IMR-90 (cell line): ENCODE measurements around the gene FAM78A. TPM values are rescaled to one million over a fixed set of nuclear protein-coding genes. Genes with fewer than 3 reads are reported as not detected.

ENCODE experiments used
- ATAC-seq: fragments of 200-7000 bp; cut with Tn5 transposase; 2 replicates; pipeline ENCODE4 v1.9.1; 2020; ENCODE audit warnings: low read depth, mild to moderate bottlenecking, moderate library complexity
- BruUV-seq: library from RNA; stranded (reverse); fragments of 400-500 nt; replicated peaks from 2 replicates; lab custom pipeline; 2021; lab: Mats Ljungman, UMichigan
- CTCF ChIA-PET: fragments of 300-600 bp; formaldehyde crosslinking; extraction: SDS; loops from one replicate; lab custom pipeline; 2021; ENCODE audit warnings: antibody characterized with exemption; lab: Yijun Ruan, JAX
- POLR2A ChIA-PET: fragments of 300-600 bp; sonication (Branson Sonifier 250); formaldehyde crosslinking; loops from one replicate; lab custom pipeline; 2022; ENCODE audit warnings: antibody characterized with exemption; ENCODE audit not compliant: unreplicated experiment; lab: Charles Lee
- DNase-seq: peaks from one replicate; pipeline ENCODE4 v3.0.0; 2013
- H2AFZ ChIP-seq: replicated peaks from 2 replicates; pipeline ENCODE3; 2013; ENCODE audit warnings: low read length, mild to moderate bottlenecking; ENCODE audit not compliant: poor library complexity
- H2AK5ac ChIP-seq: 2 replicates; pipeline ENCODE4 v1.6.1; 2013; ENCODE audit warnings: low read depth, low read length, inconsistent platforms
- H2AK9ac ChIP-seq: replicated peaks from 2 replicates; pipeline ENCODE3; 2013; ENCODE audit warnings: mild to moderate bottlenecking, low read depth, low read length, moderate library complexity; ENCODE audit not compliant: poor library complexity
- H2BK120ac ChIP-seq: 2 replicates; pipeline ENCODE4 v1.6.1; 2013; ENCODE audit warnings: low read depth, low read length, inconsistent platforms
- H2BK15ac ChIP-seq: 3 replicates; pipeline ENCODE4 v1.6.1; 2013; ENCODE audit warnings: low read depth, low read length, inconsistent platforms
- H2BK20ac ChIP-seq: 2 replicates; pipeline ENCODE4 v1.6.1; 2013; ENCODE audit warnings: low read depth, mild to moderate bottlenecking, inconsistent platforms, low read length, moderate library complexity
- H2BK5ac ChIP-seq: 2 replicates; pipeline ENCODE4 v1.6.1; 2013; ENCODE audit warnings: mild to moderate bottlenecking, low read depth, low read length, inconsistent platforms; ENCODE audit not compliant: poor library complexity, severe bottlenecking
- H3K14ac ChIP-seq: replicated peaks from 2 replicates; pipeline ENCODE4 v1.6.1; 2013; ENCODE audit warnings: low read depth, low read length, inconsistent platforms
- H3K18ac ChIP-seq: 2 replicates; pipeline ENCODE4 v1.6.1; 2013; ENCODE audit warnings: low read depth, low read length, control low read depth
- H3K23ac ChIP-seq: 2 replicates; pipeline ENCODE4 v1.6.1; 2013; ENCODE audit warnings: low read depth, low read length, inconsistent platforms
- H3K27ac ChIP-seq: 2 replicates; pipeline ENCODE4 v1.5.1; 2013; ENCODE audit warnings: mild to moderate bottlenecking, control low read depth, low read length; ENCODE audit not compliant: insufficient read depth
- H3K27me3 ChIP-seq: 2 replicates; pipeline ENCODE4 v1.6.1; 2013; ENCODE audit warnings: low read length; ENCODE audit not compliant: control insufficient read depth, insufficient read depth
- H3K36me3 ChIP-seq: 2 replicates; pipeline ENCODE4 v1.6.1; 2013; ENCODE audit warnings: low read length, mixed read lengths; ENCODE audit not compliant: control insufficient read depth, insufficient read depth
- H3K4ac ChIP-seq: 2 replicates; pipeline ENCODE4 v1.6.1; 2013; ENCODE audit warnings: low read depth, low read length, inconsistent platforms
- H3K4me1 ChIP-seq: 2 replicates; pipeline ENCODE4 v1.6.1; 2013; ENCODE audit warnings: low read length, mixed read lengths; ENCODE audit not compliant: control insufficient read depth, insufficient read depth
- H3K4me2 ChIP-seq: 2 replicates; pipeline ENCODE4 v1.6.1; 2013; ENCODE audit warnings: low read depth, mild to moderate bottlenecking, control low read depth, low read length, moderate library complexity
- H3K4me3 ChIP-seq: 2 replicates; pipeline ENCODE4 v1.5.1; 2013; ENCODE audit warnings: low read depth, mild to moderate bottlenecking, control low read depth, low read length, moderate library complexity; ENCODE audit not compliant: insufficient read depth
- H3K56ac ChIP-seq: 2 replicates; pipeline ENCODE4 v1.6.1; 2013; ENCODE audit warnings: low read length, inconsistent platforms; ENCODE audit not compliant: insufficient read depth; ENCODE audit errors: extremely low read depth
- H3K79me1 ChIP-seq, 2 experiments: 2 replicates each; pipeline ENCODE4 v1.6.1; 2013; ENCODE audit warnings: low read length in 2 of 2, inconsistent platforms in 1 of 2, low read depth in 1 of 2
- H3K9ac ChIP-seq: 2 replicates; pipeline ENCODE4 v1.6.1; 2013; ENCODE audit warnings: low read depth, low read length, control low read depth
- H3K9me1 ChIP-seq: 2 replicates; pipeline ENCODE4 v1.6.1; 2013; ENCODE audit warnings: low read length, inconsistent platforms; ENCODE audit not compliant: insufficient read depth
- H3K9me3 ChIP-seq: 2 replicates; pipeline ENCODE4 v1.6.1; 2013; ENCODE audit warnings: low read length; ENCODE audit not compliant: control insufficient read depth, insufficient read depth
- H4K20me1 ChIP-seq: 2 replicates; pipeline ENCODE4 v1.6.1; 2013; ENCODE audit warnings: low read length, inconsistent platforms; ENCODE audit not compliant: insufficient read depth
- H4K5ac ChIP-seq: 2 replicates; pipeline ENCODE4 v1.6.1; 2013; ENCODE audit warnings: mild to moderate bottlenecking, low read depth, low read length, control low read depth
- H4K8ac ChIP-seq, 2 experiments: 2 replicates each; pipeline ENCODE4 v1.6.1; 2013; ENCODE audit warnings: low read depth in 2 of 2, low read length in 2 of 2, control low read depth in 1 of 2, inconsistent platforms in 1 of 2
- H4K91ac ChIP-seq: 2 replicates; pipeline ENCODE4 v1.6.1; 2013; ENCODE audit warnings: low read depth, low read length, inconsistent platforms; ENCODE audit not compliant: insufficient read depth
- BHLHE40 ChIP-seq: fragments of 150-350 bp; IDR thresholded peaks from 2 replicates; pipeline ENCODE4 v1.6.1; 2016; ENCODE audit warnings: mild to moderate bottlenecking, low read depth, low read length
- CEBPB ChIP-seq: IDR thresholded peaks from 2 replicates; pipeline ENCODE4 v1.6.1; 2012; ENCODE audit warnings: low read depth, low read length, improper control_type of control experiment
- CHD1 ChIP-seq: IDR thresholded peaks from 2 replicates; pipeline ENCODE4 v1.6.1; 2012; ENCODE audit warnings: low read depth, low read length, improper control_type of control experiment
- FOS ChIP-seq: fragments of 150-350 bp; IDR thresholded peaks from 2 replicates; pipeline ENCODE4 v1.6.1; 2016; ENCODE audit warnings: low read depth, low read length
- MAFK ChIP-seq: IDR thresholded peaks from 2 replicates; pipeline ENCODE4 v1.6.1; 2012; ENCODE audit warnings: low read depth, low read length, improper control_type of control experiment
- MXI1 ChIP-seq: IDR thresholded peaks from 2 replicates; pipeline ENCODE4 v1.6.1; 2012; ENCODE audit warnings: low read depth, mild to moderate bottlenecking, low read length, moderate library complexity, borderline replicate concordance
- NFE2L2 ChIP-seq: fragments of 150-350 bp; IDR thresholded peaks from 2 replicates; pipeline ENCODE4 v1.6.1; 2016; ENCODE audit warnings: low read depth, mild to moderate bottlenecking, low read length
- POLR2A ChIP-seq: IDR thresholded peaks from 2 replicates; pipeline ENCODE4 v1.6.1; 2012; ENCODE audit warnings: mild to moderate bottlenecking, low read depth, low read length
- RCOR1 ChIP-seq: IDR thresholded peaks from 2 replicates; pipeline ENCODE4 v1.6.1; 2012; ENCODE audit warnings: mild to moderate bottlenecking, low read length, improper control_type of control experiment; ENCODE audit not compliant: insufficient replicate concordance
- WGBS, 2 experiments: methylation state at CpG; one replicate each; pipeline versions ENCODE4 v1.1.5 to v1.1.7; 2013; ENCODE audit warnings: missing lambda C conversion rate in 2 of 2; ENCODE audit not compliant: insufficient read length in 1 of 2; ENCODE audit errors: extremely low coverage in 2 of 2; 5-methylcytosine and 5-hydroxymethylcytosine counted together
- dilution Hi-C: fragments of 300-500 bp; cut with HindIII; formaldehyde crosslinking; loops from one replicate; pipeline ENCODE4 v1.14.3; 2018; ENCODE audit warnings: low sequenced_read_pairs; ENCODE audit not compliant: unreplicated experiment
- in situ Hi-C: fragments of 300-500 bp; cut with MboI; formaldehyde crosslinking; loops from 3 replicates; pipeline ENCODE4 v1.14.3; 2019; ENCODE audit warnings: low sequenced_read_pairs, inconsistent platforms, mixed read lengths
- intact Hi-C: fragments of 100-400 bp; cut with micrococcal nuclease; formaldehyde crosslinking; loops from 2 replicates; pipeline ENCODE4 v1.10.0; 2022
- polyA plus RNA-seq, 3 experiments: library from polyadenylated mRNA; depleted of rRNA; stranded (reverse); fragments of >200 nt; gene quantifications; 2 replicates each; pipeline ENCODE4 v1.2.3, GENCODE V29; 2012; ENCODE audit warnings: low replicate concordance in 1 of 3
- total RNA-seq: library from RNA; depleted of rRNA; stranded (reverse); fragments of >200 nt; gene quantifications from 2 replicates; pipeline ENCODE4 v1.2.3, GENCODE V29; 2012
- TF ChIP-seq, protein P1 (sequence below): conservative IDR thresholded peaks from 2 replicates; pipeline ENCODE4 v1.5.1; 2012; ENCODE audit warnings: mild to moderate bottlenecking, low read depth, low read length, improper control_type of control experiment
- TF ChIP-seq, protein P2 (sequence below): fragments of 150-350 bp; IDR thresholded peaks from 2 replicates; pipeline ENCODE4 v1.6.1; 2017; ENCODE audit warnings: mild to moderate bottlenecking, antibody characterized with exemption, low read length, low read depth

FAM78A gene
- total and polyA plus RNA-seq, 2 of the 4 experiments (the other 2 are of a cell fraction) = 0.18 to 0.27 TPM

DNA sequence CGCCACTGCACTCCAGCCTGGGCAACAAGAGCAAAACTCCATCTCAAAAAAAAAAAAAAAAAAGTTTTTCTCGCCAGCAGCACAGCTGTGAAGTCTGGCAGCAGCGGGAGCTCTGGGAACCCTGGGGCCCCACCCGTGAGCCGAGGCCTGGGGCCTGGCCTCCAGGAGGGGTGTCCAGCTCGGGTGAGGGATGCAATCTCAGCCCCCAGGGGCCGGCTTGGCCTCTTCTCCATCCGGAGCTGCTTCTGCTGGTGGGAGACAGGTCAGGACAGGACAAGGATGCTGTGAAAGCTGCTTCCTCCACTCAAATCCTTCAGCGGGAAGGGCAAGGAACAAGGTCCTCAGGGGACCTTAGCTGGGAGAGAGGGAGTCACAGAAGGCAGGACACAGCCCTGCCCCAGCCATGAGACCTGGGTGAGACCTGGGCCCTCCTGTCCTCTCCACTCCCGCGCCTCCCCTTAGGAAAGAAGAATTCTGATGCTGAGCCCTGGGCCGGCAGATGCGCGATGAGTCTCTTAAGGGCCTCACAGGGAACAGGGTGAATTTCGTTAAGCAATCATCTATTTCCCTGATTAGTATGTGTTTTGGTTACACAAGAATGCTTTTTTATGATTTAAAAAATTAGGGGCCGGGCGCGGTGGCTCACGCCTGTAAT, 43.8 kb upstream of the FAM78A start:
- ATAC-seq (no peak), DNase-seq (no peak)
- H3K9me1 ChIP-seq = no peaks in the 10 kb centered on the region
- no peak overlapping the region for H2BK120ac ChIP-seq
- H4K8ac ChIP-seq = no peak overlapping the region
- BruUV-seq = no TSS peak
- WGBS, 2 experiments = no CpG with 5 or more reads among the region's 19 CpGs
- H3K4me3 ChIP-seq = no peak overlapping the region
- ChIA-PET POLR2A (no interaction called here), CTCF (no interaction called here)
- H2AFZ ChIP-seq = no peak overlapping the region
- no peak overlapping the region for H3K14ac ChIP-seq
- no peaks in the 10 kb centered on the region; the same call in 1 of the 2 replicates for H3K4me1 ChIP-seq
- no peak overlapping the region for H2AK9ac ChIP-seq
- no peak overlapping the region for H2BK5ac ChIP-seq
- H3K23ac ChIP-seq = no peak overlapping the region
- dilution Hi-C loops (no loop called here), in situ Hi-C loops (no loop called here), intact Hi-C loops (no loop called here)
- no peak overlapping the region for H3K9ac ChIP-seq
- H3K36me3 ChIP-seq = no peaks in the 10 kb centered on the region
- no peak overlapping the region for H3K56ac ChIP-seq
- no peaks in the 10 kb centered on the region; the same call in 1 of the 2 replicates for H3K9me3 ChIP-seq
- no peaks in the 10 kb centered on the region for H4K20me1 ChIP-seq
- H3K4ac ChIP-seq = no peak overlapping the region
- no peak overlapping the region for H4K5ac ChIP-seq
- TF ChIP-seq, protein P1, sequence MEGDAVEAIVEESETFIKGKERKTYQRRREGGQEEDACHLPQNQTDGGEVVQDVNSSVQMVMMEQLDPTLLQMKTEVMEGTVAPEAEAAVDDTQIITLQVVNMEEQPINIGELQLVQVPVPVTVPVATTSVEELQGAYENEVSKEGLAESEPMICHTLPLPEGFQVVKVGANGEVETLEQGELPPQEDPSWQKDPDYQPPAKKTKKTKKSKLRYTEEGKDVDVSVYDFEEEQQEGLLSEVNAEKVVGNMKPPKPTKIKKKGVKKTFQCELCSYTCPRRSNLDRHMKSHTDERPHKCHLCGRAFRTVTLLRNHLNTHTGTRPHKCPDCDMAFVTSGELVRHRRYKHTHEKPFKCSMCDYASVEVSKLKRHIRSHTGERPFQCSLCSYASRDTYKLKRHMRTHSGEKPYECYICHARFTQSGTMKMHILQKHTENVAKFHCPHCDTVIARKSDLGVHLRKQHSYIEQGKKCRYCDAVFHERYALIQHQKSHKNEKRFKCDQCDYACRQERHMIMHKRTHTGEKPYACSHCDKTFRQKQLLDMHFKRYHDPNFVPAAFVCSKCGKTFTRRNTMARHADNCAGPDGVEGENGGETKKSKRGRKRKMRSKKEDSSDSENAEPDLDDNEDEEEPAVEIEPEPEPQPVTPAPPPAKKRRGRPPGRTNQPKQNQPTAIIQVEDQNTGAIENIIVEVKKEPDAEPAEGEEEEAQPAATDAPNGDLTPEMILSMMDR = no peak
- TF ChIP-seq MAFK = no peak
- TF ChIP-seq NFE2L2 = no peak
- no peak for TF ChIP-seq CEBPB
- no peak for TF ChIP-seq BHLHE40
- no peak for TF ChIP-seq POLR2A
- TF ChIP-seq CHD1 = no peak
- TF ChIP-seq RCOR1 = no peak
- TF ChIP-seq, protein P2, sequence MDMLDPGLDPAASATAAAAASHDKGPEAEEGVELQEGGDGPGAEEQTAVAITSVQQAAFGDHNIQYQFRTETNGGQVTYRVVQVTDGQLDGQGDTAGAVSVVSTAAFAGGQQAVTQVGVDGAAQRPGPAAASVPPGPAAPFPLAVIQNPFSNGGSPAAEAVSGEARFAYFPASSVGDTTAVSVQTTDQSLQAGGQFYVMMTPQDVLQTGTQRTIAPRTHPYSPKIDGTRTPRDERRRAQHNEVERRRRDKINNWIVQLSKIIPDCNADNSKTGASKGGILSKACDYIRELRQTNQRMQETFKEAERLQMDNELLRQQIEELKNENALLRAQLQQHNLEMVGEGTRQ = no peak
- no peak for TF ChIP-seq FOS
- no peak for TF ChIP-seq MXI1
- H3K27me3 ChIP-seq = peaks cover 6% of the 10 kb centered on the region; the same call in 1 of the 2 replicates
- no peak overlapping the region for H2BK20ac ChIP-seq
- H2BK15ac ChIP-seq = no peak overlapping the region
- no peak overlapping the region for H2AK5ac ChIP-seq
- H3K27ac ChIP-seq = no peak overlapping the region
- no peak overlapping the region for H3K4me2 ChIP-seq
- H4K91ac ChIP-seq = no peak overlapping the region
- H3K79me1 ChIP-seq = no peaks in the 10 kb centered on the region
- no peak overlapping the region for H3K18ac ChIP-seq
